Urinary bladder (tissue), 4 donors: Measurements from ENCODE around the gene GP2. TPM values are rescaled to one million over a fixed set of nuclear protein-coding genes. Genes with fewer than 3 reads are reported as not detected.

ENCODE experiments used
- DNase-seq: peaks from one replicate; pipeline ENCODE4 v3.0.0-alpha.2; 2015; ENCODE audit errors: extremely low spot score
- H3K27ac ChIP-seq: one replicate; pipeline ENCODE4 v1.5.1; 2013; ENCODE audit warnings: low read depth, mild to moderate bottlenecking, moderate library complexity
- H3K36me3 ChIP-seq: one replicate; pipeline ENCODE4 v1.6.1; 2013; ENCODE audit warnings: mild to moderate bottlenecking, moderate library complexity; ENCODE audit not compliant: insufficient read depth
- H3K4me1 ChIP-seq: one replicate; pipeline ENCODE4 v1.6.1; 2013; ENCODE audit warnings: mild to moderate bottlenecking, moderate library complexity; ENCODE audit not compliant: insufficient read depth
- H3K4me3 ChIP-seq: one replicate; pipeline ENCODE4 v1.5.1; 2013; ENCODE audit warnings: low read depth, low read length
- WGBS: extraction: QIAGEN DNeasy Blood & Tissue Kit; methylation state at CpG from one replicate; pipeline ENCODE4 v1.1.7; 2013; 5-methylcytosine and 5-hydroxymethylcytosine counted together
- polyA plus RNA-seq: library from polyadenylated mRNA; stranded (reverse); fragments of 200-250 nt; gene quantifications from one replicate; pipeline ENCODE4 v1.2.3, GENCODE V29; 2013
- total RNA-seq: library from RNA; depleted of rRNA; stranded (reverse); fragments of >200 nt; gene quantifications from one replicate; pipeline ENCODE4 v1.2.3, GENCODE V29; 2014
- donor health status: healthy with polysubstance abuse.
- donor health status: healthy.

GP2 gene
- total and polyA plus RNA-seq, 2 donors = 0.79 to 0.95 TPM

DNA sequence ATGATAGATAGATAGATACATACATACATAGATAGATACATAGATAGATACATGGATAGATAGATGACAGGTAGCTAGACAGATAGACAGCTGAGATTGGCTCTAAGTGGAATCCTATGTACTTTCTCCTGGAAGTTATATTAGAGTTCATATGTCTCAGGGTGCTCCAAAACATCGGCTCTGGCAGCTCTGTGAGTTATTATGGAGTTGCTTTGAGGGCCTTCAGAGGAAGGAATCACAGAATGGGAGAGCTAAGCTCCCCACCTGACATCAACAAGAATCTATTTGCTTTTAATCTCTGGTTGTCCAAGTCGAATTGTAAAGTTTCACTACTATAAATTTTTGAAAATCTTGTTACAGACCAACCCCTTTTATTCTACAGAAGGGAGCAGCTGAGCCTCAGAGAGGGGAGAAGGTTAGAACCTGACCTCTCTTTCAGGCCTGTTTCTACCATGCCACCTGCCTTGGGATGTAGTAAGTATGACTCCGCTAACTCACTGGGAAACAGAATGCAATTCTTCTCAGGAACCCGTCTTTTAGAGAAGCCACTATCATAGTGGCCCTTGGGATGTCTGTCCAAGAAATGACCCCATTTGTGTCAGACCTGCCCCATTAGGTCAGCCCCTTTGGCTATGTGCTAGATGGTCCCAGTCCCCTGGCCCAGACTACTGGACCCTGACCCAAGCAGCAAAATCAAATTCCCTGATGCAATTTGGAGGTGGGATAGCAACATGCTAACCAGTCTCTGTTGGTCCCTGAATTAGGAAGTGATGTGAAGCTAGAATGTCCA lies 18.3 kb downstream of the GP2 start:
- H3K4me3 ChIP-seq = no peak overlapping the region
- H3K36me3 ChIP-seq = no peaks in the 10 kb centered on the region
- H3K27ac ChIP-seq = no peak overlapping the region
- WGBS = 72% methylated on average over 4 of the region's 4 CpGs
- no peaks in the 10 kb centered on the region for H3K4me1 ChIP-seq
- no peak for DNase-seq

DNA sequence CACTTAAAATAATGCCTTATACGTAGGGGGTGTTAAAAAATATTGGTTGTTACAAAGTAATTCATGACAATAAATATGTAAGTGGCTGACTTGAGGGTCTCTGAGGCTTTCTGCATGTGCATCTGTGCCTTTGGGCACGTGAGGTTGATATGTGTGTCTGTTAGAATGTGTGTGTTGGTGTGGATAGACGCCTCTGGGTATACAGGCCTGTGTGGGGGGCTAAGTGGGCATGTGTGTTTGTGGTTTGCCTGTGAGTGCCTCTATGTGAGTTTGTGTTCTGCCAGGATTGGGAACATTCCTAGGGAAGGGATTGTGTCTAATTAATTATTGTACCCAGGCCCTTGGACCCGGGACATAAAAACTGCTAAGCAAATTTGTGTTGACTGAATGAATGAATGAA lies 19.0 kb downstream of the GP2 start:
- 73% methylated on average over 4 of the region's 4 CpGs for whole genome bisulfite sequencing
- H3K27ac ChIP-seq = no peak overlapping the region
- no peak overlapping the region for H3K4me3 ChIP-seq
- H3K36me3 ChIP-seq = no peaks in the 10 kb centered on the region
- no peak for DNase-seq
- no peaks in the 10 kb centered on the region for H3K4me1 ChIP-seq

DNA sequence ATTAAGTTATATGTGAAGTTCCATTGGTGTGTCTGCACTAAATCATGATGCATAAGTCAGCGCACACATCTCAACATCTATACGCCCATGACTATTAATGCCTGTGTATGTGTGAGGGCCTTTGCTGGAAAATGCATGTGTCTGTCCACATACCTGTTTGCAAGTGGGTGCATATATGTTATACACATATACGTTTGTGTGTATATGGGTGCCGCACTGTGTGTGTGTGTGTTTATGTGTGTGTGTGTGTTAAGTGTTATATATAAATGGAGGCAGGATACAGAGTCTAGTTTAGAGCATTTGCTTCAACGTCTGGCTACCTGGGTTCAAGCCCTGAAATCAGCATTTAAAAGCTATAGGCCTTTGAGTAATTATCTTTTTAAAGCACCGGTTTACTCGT lies 19.5 kb downstream of the GP2 start:
- no peak for DNase-seq
- H3K4me3 ChIP-seq = no peak overlapping the region
- WGBS = 78% methylated on average over 7 of the region's 7 CpGs
- H3K36me3 ChIP-seq = no peaks in the 10 kb centered on the region
- no peaks in the 10 kb centered on the region for H3K4me1 ChIP-seq
- no peak overlapping the region for H3K27ac ChIP-seq

DNA sequence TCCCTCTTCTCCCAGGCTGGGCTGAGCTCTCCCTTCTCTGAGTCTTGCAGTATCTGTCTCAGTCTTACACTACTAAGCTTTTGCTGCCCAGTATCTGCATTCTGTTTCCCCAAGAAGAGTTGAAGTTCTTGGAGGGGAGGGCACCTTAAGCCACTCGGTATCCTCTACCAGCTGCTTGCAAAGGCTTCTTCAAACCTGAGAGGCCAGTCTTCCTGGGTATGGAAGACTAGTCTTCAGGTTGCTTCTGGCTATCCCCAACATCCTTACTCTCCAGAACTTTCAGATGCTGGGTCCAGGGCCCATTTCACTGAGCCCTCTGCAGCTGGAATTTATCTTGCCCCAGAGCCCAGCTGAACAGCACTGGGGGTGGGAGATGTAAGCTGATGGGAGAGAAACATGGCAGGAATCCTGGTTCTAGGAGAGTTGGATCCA lies 20.1 kb downstream of the GP2 start:
- 60% methylated on average over 1 of the region's 1 CpG for WGBS
- DNase-seq = no peak
- no peaks in the 10 kb centered on the region for H3K36me3 ChIP-seq
- no peaks in the 10 kb centered on the region for H3K4me1 ChIP-seq
- H3K4me3 ChIP-seq = no peak overlapping the region
- H3K27ac ChIP-seq = no peak overlapping the region

DNA sequence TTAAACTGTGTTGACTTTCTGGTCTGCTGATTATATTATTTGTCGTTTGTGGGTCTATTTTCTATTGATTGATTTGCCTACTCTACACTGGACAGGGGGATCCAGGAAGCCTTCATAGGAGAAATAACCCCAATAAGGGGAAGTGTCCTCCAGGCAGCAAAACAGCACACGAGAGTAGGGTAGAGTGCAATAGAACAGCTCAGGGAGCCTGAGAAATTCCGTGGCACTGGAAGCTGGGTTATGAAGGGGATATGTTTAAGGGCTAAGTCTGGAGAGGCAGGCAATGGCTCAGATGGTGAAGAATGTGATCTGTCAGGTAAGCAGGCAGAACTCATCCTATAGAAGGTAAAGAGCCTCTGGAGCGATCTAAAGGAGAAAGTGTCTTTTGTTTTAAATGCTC lies 20.9 kb downstream of the GP2 start:
- DNase-seq = no peak
- 49% methylated on average over 4 of the region's 4 CpGs for whole genome bisulfite sequencing
- Histone ChIP-seq H3K4me1 (no peaks in the 10 kb centered on the region), H3K36me3 (no peaks in the 10 kb centered on the region), H3K4me3 (no peak overlapping the region), H3K27ac (no peak overlapping the region)

DNA sequence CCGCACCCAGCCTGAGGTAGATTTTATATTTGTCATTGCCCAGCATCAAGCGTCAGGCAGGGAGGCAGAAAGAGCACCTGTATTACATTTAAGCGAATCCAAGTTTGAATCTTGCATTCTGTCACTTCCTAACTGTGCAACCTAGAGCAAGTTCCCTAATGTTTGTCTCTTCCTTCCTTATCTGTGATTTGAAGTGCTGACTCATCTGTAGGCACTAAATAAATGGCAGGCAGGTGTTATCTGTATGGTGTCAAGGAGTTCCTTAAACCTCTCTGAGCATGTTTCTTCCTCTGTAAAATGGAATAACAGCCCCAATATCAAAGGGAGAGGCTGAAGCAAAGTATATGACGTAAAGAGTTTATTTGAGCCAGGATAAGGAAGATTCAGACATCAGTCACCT lies 24.3 kb downstream of the GP2 start:
- Histone ChIP-seq H3K36me3 (no peaks in the 10 kb centered on the region), H3K4me3 (no peak overlapping the region), H3K27ac (no peak overlapping the region), H3K4me1 (no peaks in the 10 kb centered on the region)
- 63% methylated on average over 4 of the region's 4 CpGs for WGBS
- no peak for DNase-seq

DNA sequence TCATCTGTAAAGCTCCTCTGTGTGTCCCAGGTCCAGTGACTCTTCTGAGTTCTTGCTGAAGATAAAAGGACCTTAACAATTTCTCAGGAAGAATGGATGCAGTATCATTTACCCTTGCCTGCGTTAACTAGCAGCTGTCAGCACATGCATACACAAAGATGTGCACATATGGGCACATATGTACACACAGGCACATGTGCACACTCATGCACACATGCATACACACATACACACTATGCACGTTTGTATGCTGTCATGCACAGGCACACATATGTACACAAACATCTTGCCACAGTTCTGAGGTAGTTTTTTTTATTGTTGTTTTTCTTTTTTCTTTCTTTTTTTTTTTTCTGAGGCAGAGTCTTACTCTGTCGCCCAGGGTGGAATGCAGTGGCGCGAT lies 24.9 kb downstream of the GP2 start:
- DNase-seq = no peak
- Histone ChIP-seq H3K36me3 (no peaks in the 10 kb centered on the region), H3K27ac (no peak overlapping the region), H3K4me3 (no peak overlapping the region), H3K4me1 (no peaks in the 10 kb centered on the region)
- 70% methylated on average over 5 of the region's 5 CpGs for WGBS

DNA sequence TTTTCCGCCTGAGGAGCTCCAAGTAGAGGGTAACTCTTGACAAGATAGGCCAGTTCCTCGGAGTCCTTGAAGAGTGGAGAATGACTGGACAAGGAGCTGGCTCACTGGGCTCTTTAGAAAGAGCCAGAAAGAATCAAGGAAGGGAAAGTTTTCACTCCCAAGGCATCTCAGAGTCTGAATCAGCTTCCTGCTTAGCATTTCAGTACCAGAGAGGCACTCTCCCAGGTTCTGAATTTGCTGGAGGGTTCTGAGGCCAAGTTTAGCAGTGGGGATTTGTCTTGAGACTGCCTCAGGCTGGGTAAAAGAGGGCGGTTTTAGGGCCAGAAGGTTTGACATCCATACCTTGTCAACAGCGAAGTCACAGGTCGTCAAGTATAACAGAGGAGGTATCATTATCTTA lies 25.5 kb downstream of the GP2 start:
- no peaks in the 10 kb centered on the region for H3K36me3 ChIP-seq
- no peak for DNase-seq
- 64% methylated on average over 5 of the region's 5 CpGs for WGBS
- no peak overlapping the region for H3K27ac ChIP-seq
- no peaks in the 10 kb centered on the region for H3K4me1 ChIP-seq
- H3K4me3 ChIP-seq = no peak overlapping the region

DNA sequence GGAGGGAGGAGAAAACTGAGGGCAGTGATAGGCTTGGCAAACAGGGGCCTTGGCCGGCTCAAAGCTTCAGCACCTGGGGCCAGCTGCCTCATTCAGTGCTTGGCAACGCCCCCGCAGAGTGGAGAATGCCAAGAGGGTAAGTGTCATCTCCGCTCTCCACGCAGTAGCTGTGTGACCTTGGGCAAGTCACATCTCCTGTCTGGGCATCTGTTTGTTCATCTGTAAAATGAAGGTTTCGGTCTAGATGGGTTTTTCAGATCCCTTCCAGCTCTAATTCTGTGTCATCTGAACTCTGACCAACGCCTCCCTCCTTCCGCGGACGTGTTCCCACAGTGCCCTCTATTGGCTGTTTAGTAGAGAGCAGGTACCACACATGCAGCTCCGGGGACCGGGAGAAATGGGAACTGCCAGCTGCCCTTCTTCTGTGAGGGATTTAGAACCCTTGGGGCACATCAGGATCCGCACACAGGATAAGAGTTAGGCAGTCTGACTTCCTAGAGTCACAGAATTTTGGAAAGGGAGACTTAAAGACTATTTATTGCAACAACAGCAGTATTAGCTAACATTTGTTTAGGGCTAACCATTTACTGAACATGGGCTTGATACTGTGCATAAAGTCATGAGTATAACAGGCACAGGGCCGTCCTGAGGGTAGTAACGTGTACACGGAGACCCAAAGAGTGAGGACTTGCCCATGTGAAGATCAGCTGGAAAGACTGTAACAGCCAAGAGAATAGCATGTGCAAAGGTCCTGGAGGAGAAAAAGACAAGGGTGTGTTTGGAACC lies 26.8 kb downstream of the GP2 start:
- DNase-seq = no peak
- H3K27ac ChIP-seq = no peak overlapping the region
- no peaks in the 10 kb centered on the region for H3K36me3 ChIP-seq
- H3K4me1 ChIP-seq = no peaks in the 10 kb centered on the region
- WGBS = 23% methylated on average over 16 of the region's 16 CpGs
- no peak overlapping the region for H3K4me3 ChIP-seq

DNA sequence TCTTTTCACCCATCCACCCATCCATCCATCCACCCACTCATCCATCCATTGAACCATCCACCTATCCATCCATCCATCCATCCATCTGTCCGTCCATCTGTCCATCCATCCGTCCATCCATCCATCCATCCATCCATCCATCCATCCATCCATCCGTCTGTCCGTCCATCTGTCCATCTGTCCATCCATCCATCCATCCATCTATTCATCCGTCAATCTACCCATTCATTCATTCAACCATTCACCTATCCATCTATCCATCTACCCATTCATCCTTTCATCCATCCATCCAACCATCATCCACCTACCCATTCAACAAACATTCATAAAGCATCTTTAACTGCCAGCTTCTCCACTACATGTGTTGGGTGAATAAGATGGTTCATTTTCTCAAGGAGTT lies 28.9 kb downstream of the GP2 start:
- no peak overlapping the region for H3K4me3 ChIP-seq
- H3K36me3 ChIP-seq = no peaks in the 10 kb centered on the region
- DNase-seq = no peak
- 57% methylated on average over 5 of the region's 5 CpGs for WGBS
- H3K27ac ChIP-seq = no peak overlapping the region
- H3K4me1 ChIP-seq = no peaks in the 10 kb centered on the region

DNA sequence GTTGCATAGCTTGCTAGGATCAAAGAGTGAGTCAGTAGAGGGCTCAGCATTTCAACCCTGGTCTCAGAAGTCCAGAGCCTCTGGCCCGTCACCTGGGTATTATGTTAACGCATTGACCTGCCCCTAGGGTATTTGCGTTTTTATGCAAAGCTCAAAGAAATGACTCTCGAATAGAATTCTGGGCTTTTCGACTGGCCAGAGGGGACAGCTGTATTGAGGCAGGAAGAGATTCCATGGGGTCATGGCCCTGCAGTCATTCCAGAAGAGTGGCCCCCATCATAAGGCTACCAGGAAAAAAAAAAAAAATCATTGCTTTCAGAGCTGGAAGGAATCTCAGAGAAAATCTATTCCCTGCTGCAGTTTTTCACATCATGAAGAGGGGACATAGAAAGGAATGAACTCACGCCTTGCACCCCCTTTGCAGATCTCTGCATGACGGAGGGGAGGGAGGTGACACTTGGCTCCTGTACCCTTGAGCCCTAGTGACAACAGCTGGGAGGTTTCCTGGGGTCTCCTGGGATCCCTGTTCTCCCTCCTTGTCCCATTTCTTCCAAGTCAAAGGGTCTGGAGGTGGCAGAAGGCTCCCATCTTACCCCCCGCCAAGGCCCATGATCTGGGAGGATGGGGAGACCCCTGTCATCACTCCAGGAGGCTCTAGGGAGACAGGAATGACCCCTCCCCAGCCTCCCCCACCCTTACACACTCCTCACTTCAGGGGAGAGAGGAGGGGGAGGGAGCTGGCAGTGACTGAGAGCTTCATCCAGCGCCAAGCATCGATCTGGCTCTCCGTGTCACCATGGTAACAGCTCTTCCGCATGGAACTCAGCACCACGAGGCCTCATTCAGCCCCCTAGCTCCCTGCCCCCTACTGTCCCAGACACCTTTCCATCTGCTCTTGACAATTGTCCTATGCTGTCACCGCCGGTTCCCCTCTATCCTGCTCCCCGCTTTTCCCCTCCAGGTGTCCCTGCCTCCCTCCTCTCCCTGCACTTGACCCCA lies 35.8 kb downstream of the GP2 start:
- H3K36me3 ChIP-seq = no peaks in the 10 kb centered on the region
- no peak overlapping the region for H3K4me3 ChIP-seq
- no peaks in the 10 kb centered on the region for H3K4me1 ChIP-seq
- WGBS = 40% methylated on average over 16 of the region's 16 CpGs
- DNase-seq = no peak
- H3K27ac ChIP-seq = no peak overlapping the region

DNA sequence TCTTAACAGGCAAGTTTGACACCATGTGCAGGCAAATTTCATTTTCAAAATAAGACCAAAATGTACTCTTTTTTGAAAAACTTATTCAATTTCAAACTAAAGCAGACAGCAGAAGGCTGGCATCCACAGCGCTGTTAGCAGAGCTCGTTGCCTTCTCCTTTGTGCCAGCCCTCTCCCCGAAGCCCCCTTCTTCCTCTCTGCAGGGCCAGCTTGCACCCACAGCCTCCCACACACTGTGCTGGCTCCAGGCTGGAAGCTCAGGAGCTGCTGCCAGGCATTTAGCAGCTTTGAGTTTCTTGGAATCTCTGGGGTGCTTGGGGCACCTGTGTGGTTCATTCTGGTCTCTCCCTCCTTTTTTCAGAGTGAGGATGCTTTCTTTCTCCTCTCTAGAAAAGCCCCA lies 37.7 kb downstream of the GP2 start:
- H3K4me1 ChIP-seq = no peaks in the 10 kb centered on the region
- H3K36me3 ChIP-seq = no peaks in the 10 kb centered on the region
- DNase-seq = no peak
- 75% methylated on average over 3 of the region's 3 CpGs for WGBS
- no peak overlapping the region for H3K4me3 ChIP-seq
- no peak overlapping the region for H3K27ac ChIP-seq

DNA sequence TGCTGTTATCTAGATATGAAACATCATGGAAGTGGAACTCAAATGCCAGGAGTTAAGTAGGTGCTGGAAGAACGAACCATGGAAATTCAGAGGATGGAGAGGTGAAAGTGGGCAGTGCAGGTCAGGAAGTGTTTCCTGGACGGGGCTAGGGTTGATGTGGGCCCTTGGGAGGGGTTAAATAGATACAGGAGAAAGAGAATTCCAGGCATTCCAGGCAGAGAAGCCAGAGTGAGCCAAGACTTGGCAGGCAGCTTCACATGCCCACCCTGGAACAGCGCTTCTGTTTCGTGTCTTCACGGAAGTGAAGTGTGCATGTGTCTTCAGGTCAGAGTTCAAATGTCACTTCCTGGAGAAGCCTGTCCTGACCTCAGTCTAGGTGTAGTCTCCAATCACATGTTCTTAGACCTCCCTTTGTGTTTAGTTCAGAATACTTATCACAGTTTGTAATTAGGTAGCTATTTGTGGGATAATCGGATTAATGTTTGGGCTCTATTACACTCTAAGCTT lies 41.3 kb downstream of the GP2 start:
- H3K4me1 ChIP-seq = no peaks in the 10 kb centered on the region
- no peak overlapping the region for H3K27ac ChIP-seq
- DNase-seq = no peak
- no peaks in the 10 kb centered on the region for H3K36me3 ChIP-seq
- WGBS = 36% methylated on average over 6 of the region's 6 CpGs
- H3K4me3 ChIP-seq = no peak overlapping the region
